Measurements from ENCODE around the gene C1orf159. TPM values are rescaled to one million over a fixed set of nuclear protein-coding genes. Genes with fewer than 3 reads are reported as not detected.
A peak's percentile ranks its signal among the peaks of the same experiment; 100 is the strongest.
"Not testable (repeated sequence)": the region's sequence is repeated elsewhere in the genome, so short reads cannot be mapped to it uniquely, and the experiment has no call there.

C1orf159 gene
- total RNA-seq, 2 experiments from 2014 or later: 11.1 to 11.3 TPM

DNA sequence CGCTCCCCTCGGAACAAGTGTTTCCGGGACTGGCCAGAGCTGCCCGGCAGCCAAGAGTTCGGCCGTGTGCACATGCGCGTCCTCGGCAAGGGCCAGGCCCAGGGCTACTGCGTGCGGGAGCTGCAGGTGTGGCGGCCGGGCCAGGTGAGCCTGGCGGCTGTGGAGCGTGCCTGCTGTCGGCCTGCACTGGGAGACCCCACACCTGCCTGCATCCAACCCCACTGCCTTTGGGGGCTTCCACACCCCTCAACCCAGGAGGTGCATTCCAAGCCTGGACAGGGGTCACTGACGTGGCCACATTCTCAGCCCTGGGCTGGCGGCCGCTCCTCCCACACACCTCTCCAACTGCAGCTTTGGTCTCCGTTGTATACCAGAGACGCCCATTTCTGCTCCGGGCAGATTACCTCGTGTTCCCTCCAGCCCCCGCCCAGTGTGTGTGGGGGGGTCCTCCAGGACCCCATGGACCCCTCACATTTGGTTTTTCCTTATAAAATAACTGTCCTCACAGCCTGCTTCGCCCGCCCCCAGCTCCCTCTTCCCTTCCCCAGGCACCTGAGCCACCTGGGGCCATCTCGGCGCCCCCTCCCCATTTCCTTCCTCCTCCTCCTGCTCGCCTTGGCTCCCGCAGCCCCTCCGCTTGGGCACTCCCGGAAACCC, 47.9 kb downstream of the C1orf159 start:
- Mint-ChIP-seq H3K27ac (no peak overlapping the region), H3K36me3 (ENCODE audit: low read depth) (no peaks in the 10 kb centered on the region), H3K4me1 (ENCODE audit: low read depth) (no peaks in the 10 kb centered on the region), H3K4me3 (peak overlapping the region; percentile 76), H3K9me3 (no peaks in the 10 kb centered on the region), H3K27me3 (peaks cover 6% of the 10 kb centered on the region)
- Histone ChIP-seq H3K9me3 (ENCODE audit: control insufficient read depth in 1 of 2, insufficient read depth in 1 of 2, low read length in 2 of 2) (peaks cover 0 to 13% of the 10 kb centered on the region in 2 experiments), H3K27me3 (ENCODE audit: control insufficient read depth in 1 of 2, insufficient read depth in 2 of 2, low read length in 2 of 2) (peaks cover 9 to 13% of the 10 kb centered on the region in 2 experiments), H3K4me3 (ENCODE audit: low read length) (peak overlapping the region; percentile 61), H3K36me3 (ENCODE audit: insufficient read depth, low read length) (no peaks in the 10 kb centered on the region), H3K4me1 (ENCODE audit: insufficient read depth, low read length) (peaks cover 33% of the 10 kb centered on the region), H3K27ac (ENCODE audit: low read depth in 1 of 2, low read length in 2 of 2) (no peak overlapping the region)
- intact Hi-C loops (cut with DNase I, micrococcal nuclease): loop anchor here (2.0 to 10.0 kb wide), 4 partner anchors 27 to 163 kb away; partner anchors contain the start of gene C1orf159 (in 1 of the 2)
- no peak for ATAC-seq (ENCODE audit: poor library complexity)
- DNase-seq: no peak
- CTCF ChIA-PET: no interaction called here
- POLR2A ChIA-PET: interaction anchor here (0.8 kb wide), 1 partner anchor 12 kb away, joined by 3 read pairs; no protein-coding TSS in a partner anchor
- TF ChIP-seq, protein P1, sequence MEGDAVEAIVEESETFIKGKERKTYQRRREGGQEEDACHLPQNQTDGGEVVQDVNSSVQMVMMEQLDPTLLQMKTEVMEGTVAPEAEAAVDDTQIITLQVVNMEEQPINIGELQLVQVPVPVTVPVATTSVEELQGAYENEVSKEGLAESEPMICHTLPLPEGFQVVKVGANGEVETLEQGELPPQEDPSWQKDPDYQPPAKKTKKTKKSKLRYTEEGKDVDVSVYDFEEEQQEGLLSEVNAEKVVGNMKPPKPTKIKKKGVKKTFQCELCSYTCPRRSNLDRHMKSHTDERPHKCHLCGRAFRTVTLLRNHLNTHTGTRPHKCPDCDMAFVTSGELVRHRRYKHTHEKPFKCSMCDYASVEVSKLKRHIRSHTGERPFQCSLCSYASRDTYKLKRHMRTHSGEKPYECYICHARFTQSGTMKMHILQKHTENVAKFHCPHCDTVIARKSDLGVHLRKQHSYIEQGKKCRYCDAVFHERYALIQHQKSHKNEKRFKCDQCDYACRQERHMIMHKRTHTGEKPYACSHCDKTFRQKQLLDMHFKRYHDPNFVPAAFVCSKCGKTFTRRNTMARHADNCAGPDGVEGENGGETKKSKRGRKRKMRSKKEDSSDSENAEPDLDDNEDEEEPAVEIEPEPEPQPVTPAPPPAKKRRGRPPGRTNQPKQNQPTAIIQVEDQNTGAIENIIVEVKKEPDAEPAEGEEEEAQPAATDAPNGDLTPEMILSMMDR (IDR thresholded peaks at IDR 0.05): no peak

DNA sequence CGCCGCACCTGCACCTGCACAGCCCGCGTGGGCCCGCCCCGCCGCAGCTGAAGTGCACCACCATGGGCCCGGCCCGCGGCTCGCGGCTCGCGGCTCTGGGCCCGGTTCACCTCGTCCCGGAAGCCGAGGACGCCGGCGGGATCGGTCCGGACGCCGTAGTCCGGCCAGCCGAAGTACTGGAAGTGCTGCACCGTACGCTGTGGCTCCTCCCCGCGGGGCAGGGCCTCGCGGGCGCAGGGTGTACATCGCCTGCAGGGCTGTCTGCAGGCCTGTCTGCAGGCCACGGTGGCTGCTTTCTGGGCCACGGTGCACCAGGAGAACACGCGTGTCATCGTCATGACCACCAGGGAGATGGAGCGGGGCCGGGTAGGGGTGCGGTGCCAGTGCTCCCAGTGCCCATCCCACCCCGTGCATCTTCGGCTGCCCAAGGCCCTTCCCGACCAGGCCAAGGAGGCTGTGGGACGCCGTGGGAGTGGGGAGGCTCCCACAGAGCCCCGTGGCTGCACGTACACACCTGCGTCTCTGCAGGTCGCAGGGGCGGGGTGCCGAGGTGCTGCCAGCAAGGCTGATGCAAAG, 48.5 kb downstream of the C1orf159 start:
- CTCF ChIA-PET: no interaction called here
- intact Hi-C loops (cut with DNase I, micrococcal nuclease): loop anchor here in 1 of 2 experiments (10.0 kb wide), 1 partner anchor 163 kb away; no protein-coding TSS in a partner anchor
- Mint-ChIP-seq H3K36me3 (ENCODE audit: low read depth) (no peaks in the 10 kb centered on the region), H3K4me1 (ENCODE audit: low read depth) (no peaks in the 10 kb centered on the region), H3K4me3 (peak overlapping the region; percentile 42), H3K9me3 (no peaks in the 10 kb centered on the region), H3K27ac (no peak overlapping the region), H3K27me3 (peaks cover 12% of the 10 kb centered on the region)
- peaks cover 12 to 19% of the 10 kb centered on the region in 2 experiments for H3K27me3 ChIP-seq (ENCODE audit: control insufficient read depth in 1 of 2, insufficient read depth in 2 of 2, low read length in 2 of 2)
- peaks cover 37% of the 10 kb centered on the region for H3K4me1 ChIP-seq (ENCODE audit: insufficient read depth, low read length)
- H3K36me3 ChIP-seq (ENCODE audit: insufficient read depth, low read length): no peaks in the 10 kb centered on the region
- POLR2A ChIA-PET: no interaction called here
- H3K4me3 ChIP-seq (ENCODE audit: low read length): no peak overlapping the region
- no peak overlapping the region for H3K27ac ChIP-seq (ENCODE audit: low read depth in 1 of 2, low read length in 2 of 2)
- TF ChIP-seq, protein P1 (IDR thresholded peaks at IDR 0.05): no peak
- ATAC-seq (ENCODE audit: poor library complexity) (no peak), DNase-seq (no peak)
- peaks cover 0 to 19% of the 10 kb centered on the region in 2 experiments for H3K9me3 ChIP-seq (ENCODE audit: control insufficient read depth in 1 of 2, insufficient read depth in 1 of 2, low read length in 2 of 2)

DNA sequence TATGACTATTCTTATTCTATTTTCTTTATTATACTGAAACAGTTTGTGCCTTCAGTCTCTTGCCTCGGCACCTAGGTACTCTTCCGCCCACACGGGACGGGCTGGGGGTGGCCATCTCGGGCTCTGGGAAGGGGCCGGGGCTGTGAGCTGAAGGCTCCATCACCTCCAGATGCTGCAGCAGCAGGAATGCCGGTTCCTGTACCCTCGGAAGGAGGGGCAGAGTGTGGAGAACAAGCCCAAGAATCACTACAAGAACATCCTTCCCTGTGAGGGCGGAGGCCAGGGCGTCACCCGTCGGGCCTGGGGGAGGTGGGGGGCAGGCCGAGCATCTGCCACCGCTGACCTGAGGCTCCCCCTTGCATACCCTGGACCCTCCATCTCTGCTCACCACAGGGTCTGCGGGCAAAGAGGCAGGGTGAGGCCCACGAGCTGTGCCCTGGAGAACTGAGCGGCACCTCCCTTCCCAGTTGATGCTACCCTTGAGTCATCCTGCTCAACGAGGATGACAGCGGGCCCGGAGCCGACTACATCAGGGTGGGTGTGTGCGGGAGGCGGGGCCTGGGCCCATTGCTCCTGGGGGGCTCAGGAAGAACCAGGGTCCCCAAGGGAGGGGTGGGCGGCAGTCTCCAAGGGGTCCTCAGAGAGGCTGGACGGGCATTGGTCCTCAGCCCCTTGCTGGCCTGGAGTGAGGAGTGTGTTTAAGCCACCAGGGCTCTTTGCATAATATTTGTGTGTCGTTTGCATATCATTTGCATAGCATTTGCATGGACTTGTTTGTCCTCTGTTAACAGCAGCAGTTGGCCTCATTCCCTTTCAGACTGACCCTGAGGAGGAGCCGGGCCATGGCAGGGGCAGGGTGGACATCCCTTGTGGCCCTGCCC, 49.2 kb downstream of the C1orf159 start:
- POLR2A ChIA-PET: no interaction called here

DNA sequence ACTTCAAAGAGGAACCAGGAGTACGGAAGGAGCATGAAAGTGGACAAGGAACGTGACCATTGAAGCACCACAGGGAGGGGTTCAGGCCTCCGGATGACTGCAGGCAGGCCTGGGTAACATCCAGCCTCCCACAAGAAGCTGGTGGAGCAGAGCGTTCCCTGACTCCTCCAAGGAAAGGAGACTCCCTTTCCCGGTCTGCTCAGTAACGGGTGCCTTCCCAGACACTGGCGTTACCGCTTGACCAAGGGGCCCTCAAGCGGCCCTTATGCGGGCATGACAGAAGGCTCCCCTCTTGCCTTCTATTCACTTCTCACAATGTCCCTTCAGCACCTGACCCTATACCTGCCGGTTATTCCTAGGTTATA, 50.0 kb downstream of the C1orf159 start:
- H3K4me1 Mint-ChIP-seq (ENCODE audit: low read depth); H3K36me3 ChIP-seq (ENCODE audit: insufficient read depth, low read length); H3K4me3 ChIP-seq (ENCODE audit: low read length); CTCF ChIA-PET; H3K27ac Mint-ChIP-seq; ATAC-seq (ENCODE audit: poor library complexity); H3K9me3 Mint-ChIP-seq; H3K36me3 Mint-ChIP-seq (ENCODE audit: low read depth); POLR2A ChIA-PET; DNase-seq; H3K27ac ChIP-seq (ENCODE audit: low read depth in 1 of 2, low read length in 2 of 2): not testable (repeated sequence)
- peaks cover 0 to 30% of the 10 kb centered on the region in 2 experiments for H3K9me3 ChIP-seq (ENCODE audit: control insufficient read depth in 1 of 2, insufficient read depth in 1 of 2, low read length in 2 of 2)
- H3K27me3 ChIP-seq (ENCODE audit: control insufficient read depth in 1 of 2, insufficient read depth in 2 of 2, low read length in 2 of 2): peaks cover 24 to 26% of the 10 kb centered on the region in 2 experiments
- intact Hi-C loops (cut with DNase I, micrococcal nuclease): loop anchor here in 1 of 2 experiments (10.0 kb wide), 1 partner anchor 161 kb away; no protein-coding TSS in a partner anchor
- peak overlapping the region; percentile 27 for H3K4me3 Mint-ChIP-seq
- H3K4me1 ChIP-seq (ENCODE audit: insufficient read depth, low read length): peaks cover 41% of the 10 kb centered on the region
- peaks cover 15% of the 10 kb centered on the region for H3K27me3 Mint-ChIP-seq

More for the DNA sequence above, 49.2 kb downstream of the C1orf159 start:
- intact Hi-C loops (cut with DNase I, micrococcal nuclease): loop anchor here in 1 of 2 experiments (10.0 kb wide), 1 partner anchor 162 kb away; no protein-coding TSS in a partner anchor
- no peaks in the 10 kb centered on the region for H3K36me3 Mint-ChIP-seq (ENCODE audit: low read depth)
- peaks cover 12% of the 10 kb centered on the region for H3K27me3 Mint-ChIP-seq
- no peaks in the 10 kb centered on the region for H3K4me1 Mint-ChIP-seq (ENCODE audit: low read depth)
- Histone ChIP-seq H3K4me1 (ENCODE audit: insufficient read depth, low read length) (peaks cover 41% of the 10 kb centered on the region), H3K27ac (ENCODE audit: low read depth in 1 of 2, low read length in 2 of 2) (no peak overlapping the region), H3K27me3 (ENCODE audit: control insufficient read depth in 1 of 2, insufficient read depth in 2 of 2, low read length in 2 of 2) (peaks cover 16 to 22% of the 10 kb centered on the region in 2 experiments), H3K9me3 (ENCODE audit: control insufficient read depth in 1 of 2, insufficient read depth in 1 of 2, low read length in 2 of 2) (peaks cover 0 to 23% of the 10 kb centered on the region in 2 experiments), H3K36me3 (ENCODE audit: insufficient read depth, low read length) (no peaks in the 10 kb centered on the region), H3K4me3 (ENCODE audit: low read length) (no peak overlapping the region)
- H3K4me3 Mint-ChIP-seq: peak overlapping the region; percentile 56
- ATAC-seq (ENCODE audit: poor library complexity) (no peak), DNase-seq (peak in 3 of 14 experiments; percentile 12 to 42 (median 24))
- TF ChIP-seq, protein P1 (IDR thresholded peaks at IDR 0.05): no peak
- CTCF ChIA-PET: no interaction called here
- H3K27ac Mint-ChIP-seq: no peak overlapping the region
- no peaks in the 10 kb centered on the region for H3K9me3 Mint-ChIP-seq
